NCI-H69 (cell line): Measurements from ENCODE around the gene SPACA7.
"Not testable (repeated sequence)": the region's sequence is repeated elsewhere in the genome, so short reads cannot be mapped to it uniquely, and the experiment has no call there.

ENCODE experiments used
- DNase-seq: peaks from one replicate; lab custom pipeline; 2025; lab: John Stamatoyannopoulos, UW

The SPACA7 gene

DNA sequence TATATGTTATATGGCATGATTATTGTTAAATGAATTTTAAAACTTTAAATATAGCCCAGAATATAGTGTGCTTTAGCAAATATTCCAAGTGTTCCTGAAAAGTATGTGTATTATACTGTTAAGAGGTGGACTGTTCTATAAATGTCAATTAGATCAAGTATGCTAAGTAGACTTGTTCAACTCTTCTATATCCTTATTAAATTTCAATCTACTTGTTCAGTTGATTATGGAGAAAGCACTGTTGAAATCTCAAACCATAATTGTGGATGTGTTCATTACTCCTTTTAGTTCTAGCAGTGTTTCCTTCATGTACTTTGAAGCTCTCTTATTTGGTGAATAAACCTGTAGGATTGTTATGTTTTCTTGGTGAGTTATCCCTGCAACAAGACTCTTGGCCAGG, 52.5 kb downstream of the SPACA7 start:
- no peak for DNase-seq

DNA sequence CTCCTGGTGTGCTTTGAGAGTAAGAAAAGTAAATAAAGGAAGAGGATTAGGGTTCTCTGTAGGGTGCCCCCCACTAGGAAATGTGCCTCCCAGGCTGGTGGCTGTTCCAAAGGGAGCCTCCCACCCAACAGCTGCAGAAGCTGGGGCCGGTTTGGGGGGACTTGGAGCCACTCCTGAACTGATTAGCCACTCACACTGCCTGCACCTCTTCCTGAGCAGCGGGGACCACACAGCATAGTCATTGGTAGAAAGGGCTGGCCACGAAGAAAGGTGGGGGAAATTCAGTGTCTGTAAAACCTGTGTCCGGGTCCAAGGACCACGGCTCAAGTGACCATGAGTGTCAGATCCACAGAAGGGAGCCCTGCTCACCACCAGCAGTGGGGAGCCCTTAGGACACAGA, 55.6 kb downstream of the SPACA7 start:
- no peak for DNase-seq

DNA sequence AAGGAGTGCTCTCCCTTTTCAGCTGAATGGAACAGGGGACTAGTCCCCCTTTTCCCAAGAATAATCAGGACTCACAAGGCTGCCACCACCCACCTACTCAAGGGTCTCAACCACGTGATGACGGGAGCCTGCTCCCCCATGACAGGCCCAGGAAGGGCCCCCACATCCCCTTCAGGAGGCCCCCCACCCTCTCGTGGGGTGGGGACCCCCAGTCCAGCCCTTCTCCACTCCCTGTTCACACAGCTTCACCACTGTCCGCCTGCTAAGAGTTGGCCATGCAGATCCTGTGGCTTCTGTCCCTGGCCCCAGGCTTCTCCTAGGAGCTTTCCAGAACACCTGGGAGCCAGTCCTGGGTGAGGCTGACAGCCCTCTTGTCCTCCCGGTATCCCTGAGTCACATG, 56.6 kb downstream of the SPACA7 start:
- not testable (repeated sequence) for DNase-seq

DNA sequence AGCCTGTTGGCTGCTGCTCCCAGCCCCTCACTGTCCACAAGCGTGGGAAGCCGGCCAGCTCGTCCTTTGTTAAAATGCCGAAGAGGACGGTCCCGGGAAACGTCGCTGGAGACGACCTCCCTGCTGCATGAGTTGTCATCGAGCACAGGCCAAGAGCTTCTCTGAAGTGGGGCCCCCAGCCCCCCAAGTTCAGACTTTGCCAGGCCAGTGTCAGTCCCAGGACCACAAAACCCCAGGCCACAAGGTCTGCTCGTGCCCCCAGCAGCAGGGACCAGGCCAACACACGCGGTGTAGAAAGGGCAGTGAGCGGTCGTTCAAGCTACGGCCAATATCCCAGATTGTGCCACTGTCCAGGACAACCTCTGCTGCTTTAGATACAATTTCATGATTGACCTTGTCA, 57.4 kb downstream of the SPACA7 start:
- DNase-seq: not testable (repeated sequence)

DNA sequence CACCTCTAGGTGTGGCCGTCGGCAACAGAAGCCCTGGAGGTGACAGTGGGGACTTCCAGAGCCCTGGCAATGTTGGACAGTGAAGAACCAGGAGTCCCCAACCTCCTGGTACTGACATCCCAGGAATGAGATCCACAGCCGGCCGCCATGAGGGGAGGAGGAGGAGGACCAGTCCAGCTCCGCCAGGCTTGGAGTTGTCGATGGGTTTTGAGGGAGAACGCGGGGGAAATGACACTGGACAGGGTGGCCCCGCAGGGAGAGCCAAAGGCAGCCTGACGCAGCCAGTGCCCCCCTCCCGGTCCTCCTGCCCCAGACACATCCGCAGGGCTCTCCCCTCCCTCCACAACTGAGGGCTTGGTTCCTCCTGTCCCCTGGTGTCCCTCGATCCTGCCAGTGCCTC, 57.9 kb downstream of the SPACA7 start:
- DNase-seq: no peak

DNA sequence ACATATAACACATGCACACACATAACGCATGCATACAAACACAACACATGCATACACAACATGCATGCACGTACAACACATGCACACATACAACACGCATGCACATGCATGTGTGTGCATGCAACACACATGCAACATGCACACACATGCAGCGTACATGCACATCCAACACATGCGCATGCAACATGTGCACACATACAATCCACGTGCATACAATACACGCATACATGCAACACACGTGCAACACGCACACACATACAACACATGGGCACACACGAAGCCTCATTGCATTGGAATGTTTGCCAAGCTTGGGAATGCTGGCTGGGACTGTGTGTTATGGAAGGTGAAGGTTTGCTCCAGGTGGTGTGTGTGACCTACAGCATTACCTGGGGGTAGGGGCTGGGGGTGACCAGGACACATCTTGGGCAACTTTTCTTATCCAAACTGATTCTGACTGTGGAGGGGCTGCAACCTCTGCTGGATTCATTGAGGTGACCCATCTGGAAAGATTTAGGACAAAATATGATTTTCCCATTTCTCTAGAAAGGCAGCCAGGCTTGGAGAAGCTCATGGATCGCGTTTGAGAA, 58.9 kb downstream of the SPACA7 start:
- no peak for DNase-seq

DNA sequence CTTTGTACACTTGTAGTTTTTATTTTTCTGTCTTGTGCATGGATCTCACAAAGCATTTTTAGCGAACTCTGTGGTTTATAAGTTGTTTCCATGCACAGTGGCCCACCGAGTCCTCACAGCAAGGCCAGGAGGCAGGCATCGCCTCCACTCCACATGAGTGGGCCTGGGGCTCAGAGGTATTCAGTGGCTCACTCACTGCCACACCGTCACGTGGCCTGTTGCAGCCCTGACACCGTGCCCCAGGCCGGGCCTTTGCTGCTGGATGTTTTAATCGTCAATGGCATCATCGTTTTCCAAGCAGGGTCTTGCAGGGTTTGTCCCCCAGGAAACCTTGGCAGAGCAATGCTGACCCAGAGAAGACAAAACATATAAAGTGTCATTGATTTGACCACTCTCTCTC, 59.8 kb downstream of the SPACA7 start:
- no peak for DNase-seq

DNA sequence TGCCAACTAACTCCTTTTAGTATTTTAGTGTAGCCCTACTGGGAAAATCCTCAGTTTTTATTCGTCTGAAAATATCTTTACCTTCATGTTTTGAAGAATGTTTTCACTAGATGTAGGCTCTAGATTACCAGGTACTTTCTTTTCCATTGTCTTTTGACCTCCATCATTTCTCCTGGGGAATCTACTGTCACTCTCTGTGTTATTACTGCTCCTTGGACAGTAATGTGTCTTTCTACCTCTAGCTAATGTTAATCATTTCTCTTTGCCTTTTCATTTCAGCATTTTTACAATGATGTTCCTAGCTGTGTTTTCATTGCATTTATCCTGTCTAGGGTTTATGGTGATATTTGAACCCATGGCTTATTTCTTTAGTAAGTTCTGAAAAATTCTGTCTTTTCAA, 61.9 kb downstream of the SPACA7 start:
- DNase-seq: no peak

DNA sequence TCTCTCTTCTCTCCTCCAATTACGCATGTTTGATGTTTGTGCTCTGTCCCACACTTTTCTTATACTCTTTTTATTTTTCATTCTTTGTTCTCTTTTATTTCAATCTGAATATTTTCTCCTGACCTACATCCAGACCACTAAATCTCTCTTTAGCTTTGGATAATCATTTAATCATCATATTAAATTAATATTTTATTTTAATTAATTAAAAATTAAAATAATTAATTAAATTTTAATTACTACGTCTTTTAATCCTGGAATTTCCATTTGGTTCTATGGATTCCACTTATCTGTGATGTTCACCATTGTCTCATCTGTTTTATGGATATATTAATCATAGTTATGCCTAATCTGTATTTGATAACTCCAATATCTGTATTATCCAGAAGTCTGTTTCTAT, 62.4 kb downstream of the SPACA7 start:
- DNase-seq: no peak

DNA sequence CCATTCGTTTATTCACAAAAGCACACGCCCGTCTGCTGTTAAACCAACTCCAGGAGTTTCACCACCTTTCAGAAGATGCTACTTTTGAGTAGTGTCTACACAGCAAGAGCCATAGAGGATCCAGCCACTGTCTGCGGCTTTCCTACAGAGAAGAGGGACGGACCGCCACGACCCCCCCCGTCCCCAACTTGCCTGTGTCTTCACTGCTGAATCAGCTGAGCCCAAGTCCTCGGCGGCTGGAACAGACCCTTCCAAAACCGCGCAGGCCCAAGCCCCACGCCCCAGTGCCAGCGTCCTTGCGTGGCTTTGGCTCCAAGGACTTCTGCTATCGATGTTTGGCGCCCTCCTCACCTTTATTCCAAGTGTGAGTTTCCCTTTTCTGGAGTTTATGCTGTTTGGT, 65.1 kb downstream of the SPACA7 start:
- DNase-seq: no peak

DNA sequence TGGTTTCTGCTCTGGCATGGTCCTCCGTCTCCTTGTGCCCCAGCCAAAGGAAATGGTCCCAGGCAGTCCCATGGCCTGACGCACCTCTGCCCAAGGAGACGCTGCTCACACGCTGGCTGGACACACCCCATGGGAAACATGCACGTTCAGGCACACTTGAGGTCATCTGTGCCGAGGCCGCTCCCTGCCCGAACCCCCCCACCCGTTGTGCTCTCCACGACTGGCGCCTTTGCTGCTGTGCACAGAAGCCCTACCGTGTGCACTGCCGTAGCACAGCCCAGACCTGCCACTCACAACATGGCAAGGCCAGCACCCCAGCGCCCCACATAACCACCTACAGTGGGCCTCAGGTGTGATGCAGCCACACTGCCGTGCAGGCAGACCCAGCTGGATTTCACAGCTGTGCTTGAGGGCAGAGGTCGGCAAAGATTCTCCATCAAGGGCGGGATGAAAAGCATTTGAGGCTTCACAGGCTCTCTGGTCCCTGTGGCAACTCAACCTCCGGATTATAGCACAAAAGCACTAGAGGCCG, 65.7 kb downstream of the SPACA7 start:
- DNase-seq: no peak

DNA sequence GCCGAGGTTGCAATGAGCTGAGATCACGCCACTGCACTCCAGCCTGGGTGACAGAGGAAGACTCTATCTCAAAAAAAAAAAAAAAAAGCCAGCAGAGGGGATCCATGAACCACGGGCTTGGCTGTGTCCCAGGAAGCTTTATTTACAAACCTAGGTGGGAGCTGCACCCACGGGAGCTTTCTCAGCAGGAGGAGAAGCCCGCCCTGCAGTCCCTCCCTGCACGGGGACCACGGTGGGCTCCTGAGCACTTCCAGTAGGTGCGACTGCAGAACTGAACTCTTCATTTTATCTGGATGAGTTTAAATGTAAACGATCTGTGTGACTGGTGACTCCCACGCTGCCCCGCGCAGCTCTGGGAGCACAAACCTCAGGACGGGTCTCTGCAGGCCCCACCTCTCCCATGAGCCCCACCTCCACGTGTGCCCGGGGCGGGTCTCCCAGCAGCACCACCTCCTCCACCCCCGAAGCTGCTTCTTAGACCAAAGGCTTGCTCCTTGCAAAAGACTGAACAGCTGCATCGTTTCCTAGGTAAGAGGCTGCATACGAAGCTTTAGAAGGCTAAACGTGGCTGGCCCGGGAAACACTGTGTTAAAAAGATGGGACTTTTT, 66.4 kb downstream of the SPACA7 start:
- peak; percentile 79 for DNase-seq

DNA sequence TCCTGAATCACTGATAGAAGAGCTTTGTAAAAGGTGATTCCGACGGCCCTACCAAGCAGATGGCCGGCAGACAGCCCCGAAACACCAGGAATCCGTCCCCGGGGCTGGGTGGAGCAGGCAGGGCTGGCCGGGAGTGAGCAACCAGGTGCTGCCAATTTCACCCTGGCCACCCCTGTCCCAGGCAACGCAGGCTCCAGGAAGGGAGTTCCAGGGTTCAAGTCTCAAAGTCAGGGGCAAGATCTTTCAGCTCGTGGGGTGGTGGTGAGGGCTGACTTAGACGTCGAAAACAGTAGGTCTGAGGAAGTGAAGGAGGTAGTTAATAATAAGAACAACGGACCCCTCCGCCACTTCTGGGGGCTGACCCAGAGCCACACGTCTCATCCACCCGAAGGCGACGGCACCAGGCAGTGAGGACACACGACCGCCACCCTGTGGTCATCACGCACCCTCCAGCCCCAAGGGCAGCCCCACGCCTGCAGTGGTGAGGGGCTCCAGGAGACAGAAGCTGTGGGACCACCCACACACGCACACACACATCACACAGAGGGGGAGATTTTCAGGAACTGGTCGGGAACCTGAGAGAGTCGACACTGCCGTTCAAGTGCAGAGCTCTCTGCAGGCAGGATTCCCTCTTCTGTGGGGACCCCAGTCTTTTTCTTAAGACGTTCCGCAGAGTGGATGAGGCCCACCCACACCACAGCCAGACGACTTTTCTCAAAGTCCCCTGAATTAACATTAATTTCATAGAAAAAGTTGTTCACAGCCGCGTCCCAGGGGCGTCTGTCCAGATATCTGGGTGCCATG, 67.2 kb downstream of the SPACA7 start:
- peak; percentile 66 for DNase-seq

DNA sequence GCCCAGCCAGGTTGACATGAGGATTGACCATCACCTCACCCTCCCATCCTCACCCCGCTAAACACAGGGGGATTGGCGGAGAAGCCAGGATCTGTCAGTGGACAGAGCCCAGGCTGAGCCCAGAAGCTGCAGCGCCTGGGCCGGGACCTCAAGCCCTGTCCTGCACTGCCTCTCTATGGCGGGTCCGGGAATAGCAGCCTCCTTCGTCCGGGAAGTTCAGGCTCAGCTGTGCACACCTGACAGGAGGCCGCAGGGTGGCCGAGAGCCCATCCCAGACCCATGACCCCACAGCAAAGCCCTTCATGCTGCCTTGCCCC, 67.8 kb downstream of the SPACA7 start:
- DNase-seq: peak; percentile 89

DNA sequence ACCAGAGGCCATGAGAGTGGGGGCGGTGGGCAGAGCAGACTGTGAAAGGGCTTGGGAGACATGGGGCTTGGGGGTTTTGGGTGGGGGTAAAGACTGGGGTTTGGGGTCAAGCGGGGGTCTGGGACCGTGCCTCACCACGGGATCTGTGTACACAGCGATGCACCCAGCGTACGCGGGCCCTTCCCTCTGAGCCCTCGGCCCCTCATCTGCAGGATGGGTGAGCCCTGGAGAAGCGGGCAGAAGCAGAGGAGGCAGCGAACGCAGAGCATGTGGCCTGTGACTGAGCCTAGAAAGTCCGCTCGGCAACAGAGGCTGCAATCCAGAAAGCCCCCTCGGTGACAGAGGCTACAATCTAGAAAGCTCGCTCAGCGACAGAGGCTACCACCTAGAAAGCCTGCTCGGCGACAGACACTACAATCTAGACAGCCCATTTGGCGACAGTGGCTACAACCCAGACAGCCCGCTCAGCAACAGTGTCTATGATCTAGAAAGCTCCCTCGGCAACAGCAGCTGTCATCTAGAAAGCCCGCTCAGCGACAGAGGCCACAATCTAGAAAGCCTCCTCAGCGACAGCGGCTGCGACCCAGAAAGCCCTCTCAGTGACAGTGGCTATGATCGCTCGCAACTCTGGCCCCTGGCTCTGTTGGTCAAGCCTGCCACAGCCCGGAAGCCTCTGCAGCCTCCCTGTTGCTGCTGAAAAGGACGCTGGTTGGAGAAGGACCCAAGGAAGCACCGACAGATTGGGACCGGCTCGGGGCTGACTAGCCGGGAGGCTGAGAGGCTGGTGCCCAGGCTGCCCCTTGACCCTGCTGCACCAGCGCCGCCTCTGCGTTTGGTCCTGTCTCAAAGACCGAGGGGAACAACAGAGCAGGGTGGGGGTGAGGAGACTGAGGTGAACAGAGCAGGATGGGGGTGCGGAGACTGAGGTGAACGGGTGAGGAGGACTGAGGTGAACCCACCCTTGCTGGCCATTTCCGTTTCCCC, 68.6 kb downstream of the SPACA7 start:
- DNase-seq: no peak

DNA sequence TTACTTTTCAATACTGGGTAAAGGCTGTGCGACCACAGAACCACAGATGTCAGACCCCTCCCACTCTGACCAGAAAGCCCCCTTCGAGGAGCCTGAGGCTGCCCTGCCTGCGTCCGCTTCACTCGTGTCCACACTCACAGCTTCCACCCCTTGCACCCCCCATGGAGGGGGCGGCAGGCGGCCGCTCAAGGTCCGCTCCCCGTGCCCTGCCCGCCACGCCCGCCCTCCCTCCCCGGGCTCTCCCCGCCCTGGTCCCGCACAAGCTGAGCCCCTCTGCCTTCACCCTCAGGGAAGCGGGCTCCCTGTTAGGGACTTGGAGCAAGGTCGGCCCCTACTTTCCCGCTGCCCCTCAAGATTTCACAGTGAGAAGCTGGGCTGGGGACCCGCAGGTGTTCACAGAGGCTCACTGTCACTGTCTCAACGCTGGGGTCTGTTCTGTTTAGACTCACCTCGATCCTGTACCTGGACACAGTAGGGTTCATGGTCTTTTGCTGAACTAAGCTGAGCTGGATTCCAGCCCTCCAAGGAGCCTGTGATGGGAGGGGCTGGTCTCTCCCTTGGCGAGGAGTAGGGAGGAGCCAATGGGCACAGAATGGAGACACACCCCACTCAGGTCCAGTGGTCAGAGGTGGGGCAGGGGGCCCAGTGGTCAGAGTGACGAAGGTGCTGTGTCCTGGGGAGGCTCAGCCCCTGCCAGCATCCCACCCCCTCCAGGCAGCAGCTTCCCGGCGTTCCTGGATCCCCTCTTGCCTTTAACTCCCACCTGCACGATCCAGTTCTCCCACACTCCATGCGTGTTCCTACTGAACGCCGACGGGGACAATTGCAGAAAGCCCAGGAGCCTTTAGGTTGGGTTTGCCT, 69.5 kb downstream of the SPACA7 start:
- DNase-seq: no peak

DNA sequence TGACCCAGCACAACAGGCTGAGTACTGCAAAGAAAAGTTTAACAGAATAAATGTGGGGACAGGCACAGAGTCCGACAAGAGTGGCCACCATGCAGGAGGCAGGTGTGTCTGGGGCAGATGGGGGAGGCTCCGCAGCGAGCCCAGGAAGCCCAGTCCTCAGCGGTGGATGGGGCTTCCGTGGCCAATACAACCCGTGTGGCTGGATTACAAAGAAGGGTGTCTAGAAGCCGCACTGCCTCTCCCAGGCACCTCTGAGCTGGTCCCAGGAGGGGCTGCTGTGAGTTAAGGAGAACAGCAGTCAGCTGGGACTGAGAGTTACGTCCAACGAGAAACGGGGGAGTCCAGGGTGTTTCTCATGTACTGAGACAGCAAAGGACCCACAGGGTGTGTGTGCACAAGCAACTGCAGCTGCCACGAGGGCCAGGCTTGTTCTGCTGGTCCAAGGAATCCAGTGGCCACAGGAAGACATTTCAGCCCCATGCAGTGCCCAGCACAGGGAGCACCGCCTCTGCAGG, 70.2 kb downstream of the SPACA7 start:
- DNase-seq: no peak

DNA sequence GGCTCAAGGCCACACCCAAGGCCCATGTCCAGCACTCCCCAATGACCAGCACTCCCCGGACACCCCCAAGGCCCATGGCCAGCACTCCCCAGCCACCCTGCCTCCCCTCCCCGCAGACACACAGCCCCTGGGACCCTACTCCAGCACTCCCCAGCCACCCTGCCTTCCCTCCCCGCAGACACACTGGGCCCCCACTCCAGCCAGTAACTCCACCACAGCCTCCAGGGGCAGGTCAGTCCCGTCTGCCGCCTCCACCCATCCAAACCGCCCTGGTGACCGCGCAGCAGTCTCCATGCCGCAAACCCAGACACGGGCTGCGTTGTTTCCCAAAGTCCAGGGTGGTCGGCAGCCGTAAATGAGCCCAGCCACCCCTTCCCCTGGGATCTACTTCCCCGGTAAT, 70.7 kb downstream of the SPACA7 start:
- DNase-seq: no peak

DNA sequence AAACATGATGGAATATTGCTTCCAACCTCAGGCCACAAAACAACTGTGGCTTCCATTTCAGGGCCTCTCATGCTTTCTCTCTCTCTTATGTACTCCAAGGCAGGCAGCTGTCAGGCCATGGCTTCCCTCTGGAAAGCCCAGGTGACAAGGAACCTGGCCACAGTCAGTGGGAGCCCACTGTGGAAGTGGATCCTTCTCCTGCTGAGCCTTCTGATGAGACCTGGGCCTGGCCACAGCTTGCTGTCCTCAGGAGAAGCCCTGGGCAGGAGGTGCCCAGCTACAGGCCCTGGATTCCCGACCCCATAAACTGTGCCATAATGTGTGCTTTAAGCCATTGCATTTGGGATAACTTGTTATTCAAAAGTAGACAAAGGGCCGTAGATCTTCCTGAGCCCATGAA, 71.2 kb downstream of the SPACA7 start:
- DNase-seq: no peak

DNA sequence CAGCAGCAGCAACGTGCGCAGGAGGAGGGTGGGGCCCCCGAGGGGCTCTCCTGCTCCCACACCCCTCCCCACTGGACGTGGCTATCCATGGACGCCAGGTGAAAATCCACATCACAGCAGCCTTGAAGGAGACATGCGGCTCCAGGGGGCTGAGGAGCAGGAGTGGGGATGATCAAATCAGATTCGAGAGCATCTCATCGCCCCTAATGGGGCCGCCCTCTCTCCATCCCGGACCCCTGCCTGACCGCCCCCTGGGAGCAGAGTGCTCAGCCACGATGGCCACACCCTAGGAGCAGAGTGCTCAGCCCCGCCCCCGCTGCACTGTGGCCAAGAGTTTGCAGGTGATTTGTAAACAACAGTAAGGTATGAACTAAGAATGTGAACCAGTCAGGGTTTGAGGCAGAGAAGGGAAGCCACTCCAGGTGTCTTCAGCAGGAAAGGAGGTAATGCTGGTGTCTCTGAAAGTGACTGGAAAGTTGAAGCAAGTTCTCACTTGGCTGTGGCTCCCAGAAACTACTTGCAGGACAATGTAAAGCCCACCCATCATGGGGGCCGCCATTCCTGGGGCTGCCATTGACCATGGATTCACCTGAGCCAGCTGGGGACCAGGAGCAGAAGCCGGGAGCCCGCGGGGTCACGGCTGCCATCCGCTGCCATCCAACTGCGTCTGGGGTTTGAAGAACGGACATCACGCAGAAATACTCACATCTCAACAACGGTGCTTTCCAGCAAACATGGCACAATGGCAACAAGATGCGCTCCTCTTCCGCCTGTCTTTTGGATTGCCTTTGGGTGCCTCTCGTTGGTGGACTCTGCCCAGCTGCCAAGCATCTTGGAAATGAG, 71.8 kb downstream of the SPACA7 start:
- peak; percentile 75 for DNase-seq
